ENCODE data around the gene SPINK5. TPM values are rescaled to one million over a fixed set of nuclear protein-coding genes. Genes with fewer than 3 reads are reported as not detected.

The SPINK5 gene
- total RNA-seq: under 1 TPM in 2 of 7 donors, not detected in 5; 0.21 to 0.32 TPM
- polyA plus RNA-seq: under 1 TPM; 0.11 to 0.51 (median 0.26) TPM
- long read RNA-seq, donor 1: 0 reads
- long read RNA-seq, donor 2: 0 reads

GRCh38 chr5:148063861-148064260, at the start of gene SPINK5:
TSS of gene SPINK5 (plus strand) at chr5:148063980. CDS start at chr5:148064045, 65 bp downstream.
- Histone ChIP-seq H3K36me3 (no peaks in the 10 kb centered on the region), H3K9me3 (peaks cover 0 to under 1% (median 0%) of the 10 kb centered on the region in 8 donors), H3K4me1 (no peaks in the 10 kb centered on the region), H3K27me3 (replicated peaks in 1 of 7) (no peaks in the 10 kb centered on the region), H3K27ac (no peak within 1 kb of the TSS), H3K4me3 (no peak within 1 kb of the TSS)
- intact Hi-C loops (cut with DNase I; ENCODE audit: low total_unique reads): no loop called here
- TF ChIP-seq POLR2AphosphoS5 (IDR thresholded peaks at IDR 0.05) (no peak), CTCF (IDR thresholded peaks at IDR 0.05 in 8 of 11, conservative IDR thresholded peaks at IDR 0.05 in 3 of 11) (no peak), POLR2A (IDR thresholded peaks at IDR 0.05) (no peak)
- no peak for DNase-seq
- 85 to 96% (median 91%) methylated on average over 5 of the region's 5 CpGs for WGBS, 5 donors

GRCh38 chr5:148014276-148014675, 49.5 kb upstream of the SPINK5 start:
- no peak overlapping the region for H3K27ac ChIP-seq
- DNase-seq: no peak
- no peaks in the 10 kb centered on the region for H3K27me3 ChIP-seq (replicated peaks in 1 of 7)
- intact Hi-C loops (cut with DNase I; ENCODE audit: low total_unique reads): no loop called here
- no peaks in the 10 kb centered on the region for H3K36me3 ChIP-seq
- H3K9me3 ChIP-seq: no peaks in the 10 kb centered on the region
- H3K4me3 ChIP-seq: no peak overlapping the region
- no peaks in the 10 kb centered on the region for H3K4me1 ChIP-seq
- 77 to 91% (median 87%) methylated on average over 3 of the region's 3 CpGs for WGBS, 5 donors
- TF ChIP-seq POLR2A (IDR thresholded peaks at IDR 0.05): no peak
- no peak for TF ChIP-seq CTCF (IDR thresholded peaks at IDR 0.05 in 8 of 11, conservative IDR thresholded peaks at IDR 0.05 in 3 of 11)
- TF ChIP-seq POLR2AphosphoS5 (IDR thresholded peaks at IDR 0.05): no peak

GRCh38 chr5:148020257-148020988, 43.4 kb upstream of the SPINK5 start:
- intact Hi-C loops (cut with DNase I; ENCODE audit: low total_unique reads): no loop called here
- Histone ChIP-seq H3K27me3 (replicated peaks in 1 of 7) (no peaks in the 10 kb centered on the region), H3K4me3 (no peak overlapping the region), H3K36me3 (no peaks in the 10 kb centered on the region), H3K9me3 (no peaks in the 10 kb centered on the region), H3K27ac (no peak overlapping the region), H3K4me1 (no peaks in the 10 kb centered on the region)
- 84 to 94% (median 87%) methylated on average over 3 of the region's 3 CpGs for WGBS, 5 donors
- no peak for DNase-seq
- TF ChIP-seq POLR2A (IDR thresholded peaks at IDR 0.05) (no peak), CTCF (IDR thresholded peaks at IDR 0.05 in 8 of 11, conservative IDR thresholded peaks at IDR 0.05 in 3 of 11) (no peak), POLR2AphosphoS5 (IDR thresholded peaks at IDR 0.05) (no peak)

GRCh38 chr5:148027505-148027904, 36.3 kb upstream of the SPINK5 start:
- intact Hi-C loops (cut with DNase I; ENCODE audit: low total_unique reads): no loop called here
- TF ChIP-seq POLR2AphosphoS5 (IDR thresholded peaks at IDR 0.05) (no peak), CTCF (IDR thresholded peaks at IDR 0.05 in 8 of 11, conservative IDR thresholded peaks at IDR 0.05 in 3 of 11) (no peak), POLR2A (IDR thresholded peaks at IDR 0.05) (no peak)
- Histone ChIP-seq H3K27me3 (replicated peaks in 1 of 7) (no peaks in the 10 kb centered on the region), H3K9me3 (no peaks in the 10 kb centered on the region), H3K36me3 (no peaks in the 10 kb centered on the region), H3K4me3 (no peak overlapping the region), H3K27ac (no peak overlapping the region), H3K4me1 (no peaks in the 10 kb centered on the region)
- 76 to 87% (median 83%) methylated on average over 3 of the region's 3 CpGs for WGBS, 5 donors
- DNase-seq: no peak

Data from spleen (tissue), 13 donors.